NT2/D1 (cell line): ENCODE measurements around the gene JDP2.

Experiments used
- DNase-seq: peaks from one replicate; pipeline ENCODE4 v3.0.0-alpha.2; 2011; ENCODE audit warnings: low read depth, low spot score
- H3K27me3 ChIP-seq: 2 replicates; pipeline ENCODE4 v1.6.0; 2011; ENCODE audit warnings: mild to moderate bottlenecking; ENCODE audit not compliant: insufficient read length, insufficient read depth
- H3K36me3 ChIP-seq: 2 replicates; pipeline ENCODE4 v1.6.1; 2011; ENCODE audit warnings: mild to moderate bottlenecking, low read length, mixed read lengths; ENCODE audit not compliant: insufficient read depth, insufficient read length
- H3K4me1 ChIP-seq: 2 replicates; pipeline ENCODE4 v1.5.1; 2011; ENCODE audit not compliant: insufficient read depth, insufficient read length
- H3K4me3 ChIP-seq: 2 replicates; pipeline ENCODE4 v1.5.1; 2011; ENCODE audit warnings: low read depth; ENCODE audit not compliant: insufficient read length
- H3K9ac ChIP-seq: 2 replicates; pipeline ENCODE4 v1.6.0; 2011; ENCODE audit warnings: low read depth; ENCODE audit not compliant: insufficient read length
- H3K9me3 ChIP-seq: 2 replicates; pipeline ENCODE4 v1.5.1; 2011; ENCODE audit warnings: mild to moderate bottlenecking, low read length; ENCODE audit not compliant: insufficient read depth
- SUZ12 ChIP-seq: IDR thresholded peaks from 2 replicates; pipeline ENCODE4 v1.6.1; 2011; ENCODE audit not compliant: insufficient read length, insufficient read depth; ENCODE audit errors: extremely low read depth
- YY1 ChIP-seq: IDR thresholded peaks from 2 replicates; pipeline ENCODE4 v1.6.1; 2011; ENCODE audit not compliant: insufficient read length, insufficient read depth
- ZNF274 ChIP-seq: IDR thresholded peaks from 2 replicates; pipeline ENCODE4 v1.6.1; 2011; ENCODE audit warnings: mild to moderate bottlenecking, low read depth, low read length

Gene JDP2

GRCh38 chr14:75399843-75400775, 27.7 kb upstream of the JDP2 start:
- Histone ChIP-seq H3K4me3 (no peak overlapping the region), H3K9ac (no peak overlapping the region), H3K27me3 (no peaks in the 10 kb centered on the region), H3K36me3 (no peaks in the 10 kb centered on the region), H3K9me3 (peaks cover 9% of the 10 kb centered on the region; the same call in 1 of the 2 replicates), H3K4me1 (peaks cover 3% of the 10 kb centered on the region)
- no peak for DNase-seq
- TF ChIP-seq SUZ12 (no peak), ZNF274 (no peak), YY1 (no peak)

- Histone ChIP-seq H3K36me3 (no peaks in the 10 kb centered on the region), H3K9ac (no peak overlapping the region), H3K27me3 (no peaks in the 10 kb centered on the region), H3K4me1 (peaks cover 3% of the 10 kb centered on the region), H3K9me3 (peaks cover 9% of the 10 kb centered on the region; the same call in 1 of the 2 replicates), H3K4me3 (no peak overlapping the region)
- TF ChIP-seq ZNF274 (no peak), SUZ12 (no peak), YY1 (no peak)
- DNase-seq: peak; percentile 57
Measured at GRCh38 chr14:75401361-75401760, 26.5 kb upstream of the JDP2 start.

- H3K9me3 ChIP-seq: peaks cover 9% of the 10 kb centered on the region; the same call in 1 of the 2 replicates
- no peak for TF ChIP-seq SUZ12
- no peak for TF ChIP-seq ZNF274
- no peak for TF ChIP-seq YY1
- H3K4me3 ChIP-seq: no peak overlapping the region
- peaks cover 3% of the 10 kb centered on the region for H3K4me1 ChIP-seq
- no peaks in the 10 kb centered on the region for H3K27me3 ChIP-seq
- H3K36me3 ChIP-seq: no peaks in the 10 kb centered on the region
- H3K9ac ChIP-seq: no peak overlapping the region
- DNase-seq: no peak
Measured at GRCh38 chr14:75402867-75403413, 24.9 kb upstream of the JDP2 start.

- no peaks in the 10 kb centered on the region for H3K36me3 ChIP-seq
- no peaks in the 10 kb centered on the region for H3K27me3 ChIP-seq
- TF ChIP-seq SUZ12 (no peak), ZNF274 (no peak), YY1 (no peak)
- no peak for DNase-seq
- no peak overlapping the region for H3K9ac ChIP-seq
- no peaks in the 10 kb centered on the region for H3K9me3 ChIP-seq
- H3K4me1 ChIP-seq: peaks cover 5% of the 10 kb centered on the region
- no peak overlapping the region for H3K4me3 ChIP-seq
Measured at GRCh38 chr14:75404847-75405246, 23.0 kb upstream of the JDP2 start.

GRCh38 chr14:75406102-75406501, 21.7 kb upstream of the JDP2 start:
- H3K9me3 ChIP-seq: no peaks in the 10 kb centered on the region
- H3K4me3 ChIP-seq: no peak overlapping the region
- DNase-seq: no peak
- no peak for TF ChIP-seq ZNF274
- TF ChIP-seq SUZ12: no peak
- no peak for TF ChIP-seq YY1
- no peak overlapping the region for H3K9ac ChIP-seq
- H3K36me3 ChIP-seq: no peaks in the 10 kb centered on the region
- H3K27me3 ChIP-seq: no peaks in the 10 kb centered on the region
- H3K4me1 ChIP-seq: peaks cover 8% of the 10 kb centered on the region

GRCh38 chr14:75406856-75407255, 21.0 kb upstream of the JDP2 start:
- Histone ChIP-seq H3K4me1 (peaks cover 7% of the 10 kb centered on the region), H3K9me3 (no peaks in the 10 kb centered on the region), H3K36me3 (no peaks in the 10 kb centered on the region), H3K27me3 (no peaks in the 10 kb centered on the region), H3K4me3 (no peak overlapping the region), H3K9ac (no peak overlapping the region)
- no peak for DNase-seq
- no peak for TF ChIP-seq SUZ12
- TF ChIP-seq YY1: no peak
- TF ChIP-seq ZNF274: no peak

GRCh38 chr14:75409316-75410205, 18.3 kb upstream of the JDP2 start:
- DNase-seq: no peak
- Histone ChIP-seq H3K4me3 (no peak overlapping the region), H3K4me1 (peaks cover 5% of the 10 kb centered on the region), H3K9ac (no peak overlapping the region), H3K27me3 (no peaks in the 10 kb centered on the region), H3K9me3 (no peaks in the 10 kb centered on the region), H3K36me3 (no peaks in the 10 kb centered on the region)
- TF ChIP-seq YY1: no peak
- TF ChIP-seq SUZ12: no peak
- no peak for TF ChIP-seq ZNF274
